NCI-H510A treated with DMSO at 0.1 percent for 48 hours (cell line): ENCODE results near the gene MCF2L.
"Not testable (repeated sequence)": the region's sequence is repeated elsewhere in the genome, so short reads cannot be mapped to it uniquely, and the experiment has no call there.

Source experiments
- DNase-seq: peaks from one replicate; lab custom pipeline; 2025; lab: John Stamatoyannopoulos, UW

Gene MCF2L, protein sequence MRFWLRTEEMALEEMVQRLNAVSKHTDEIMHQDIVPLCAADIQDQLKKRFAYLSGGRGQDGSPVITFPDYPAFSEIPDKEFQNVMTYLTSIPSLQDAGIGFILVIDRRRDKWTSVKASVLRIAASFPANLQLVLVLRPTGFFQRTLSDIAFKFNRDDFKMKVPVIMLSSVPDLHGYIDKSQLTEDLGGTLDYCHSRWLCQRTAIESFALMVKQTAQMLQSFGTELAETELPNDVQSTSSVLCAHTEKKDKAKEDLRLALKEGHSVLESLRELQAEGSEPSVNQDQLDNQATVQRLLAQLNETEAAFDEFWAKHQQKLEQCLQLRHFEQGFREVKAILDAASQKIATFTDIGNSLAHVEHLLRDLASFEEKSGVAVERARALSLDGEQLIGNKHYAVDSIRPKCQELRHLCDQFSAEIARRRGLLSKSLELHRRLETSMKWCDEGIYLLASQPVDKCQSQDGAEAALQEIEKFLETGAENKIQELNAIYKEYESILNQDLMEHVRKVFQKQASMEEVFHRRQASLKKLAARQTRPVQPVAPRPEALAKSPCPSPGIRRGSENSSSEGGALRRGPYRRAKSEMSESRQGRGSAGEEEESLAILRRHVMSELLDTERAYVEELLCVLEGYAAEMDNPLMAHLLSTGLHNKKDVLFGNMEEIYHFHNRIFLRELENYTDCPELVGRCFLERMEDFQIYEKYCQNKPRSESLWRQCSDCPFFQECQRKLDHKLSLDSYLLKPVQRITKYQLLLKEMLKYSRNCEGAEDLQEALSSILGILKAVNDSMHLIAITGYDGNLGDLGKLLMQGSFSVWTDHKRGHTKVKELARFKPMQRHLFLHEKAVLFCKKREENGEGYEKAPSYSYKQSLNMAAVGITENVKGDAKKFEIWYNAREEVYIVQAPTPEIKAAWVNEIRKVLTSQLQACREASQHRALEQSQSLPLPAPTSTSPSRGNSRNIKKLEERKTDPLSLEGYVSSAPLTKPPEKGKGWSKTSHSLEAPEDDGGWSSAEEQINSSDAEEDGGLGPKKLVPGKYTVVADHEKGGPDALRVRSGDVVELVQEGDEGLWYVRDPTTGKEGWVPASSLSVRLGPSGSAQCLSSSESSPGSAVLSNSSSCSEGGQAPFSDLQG

DNA sequence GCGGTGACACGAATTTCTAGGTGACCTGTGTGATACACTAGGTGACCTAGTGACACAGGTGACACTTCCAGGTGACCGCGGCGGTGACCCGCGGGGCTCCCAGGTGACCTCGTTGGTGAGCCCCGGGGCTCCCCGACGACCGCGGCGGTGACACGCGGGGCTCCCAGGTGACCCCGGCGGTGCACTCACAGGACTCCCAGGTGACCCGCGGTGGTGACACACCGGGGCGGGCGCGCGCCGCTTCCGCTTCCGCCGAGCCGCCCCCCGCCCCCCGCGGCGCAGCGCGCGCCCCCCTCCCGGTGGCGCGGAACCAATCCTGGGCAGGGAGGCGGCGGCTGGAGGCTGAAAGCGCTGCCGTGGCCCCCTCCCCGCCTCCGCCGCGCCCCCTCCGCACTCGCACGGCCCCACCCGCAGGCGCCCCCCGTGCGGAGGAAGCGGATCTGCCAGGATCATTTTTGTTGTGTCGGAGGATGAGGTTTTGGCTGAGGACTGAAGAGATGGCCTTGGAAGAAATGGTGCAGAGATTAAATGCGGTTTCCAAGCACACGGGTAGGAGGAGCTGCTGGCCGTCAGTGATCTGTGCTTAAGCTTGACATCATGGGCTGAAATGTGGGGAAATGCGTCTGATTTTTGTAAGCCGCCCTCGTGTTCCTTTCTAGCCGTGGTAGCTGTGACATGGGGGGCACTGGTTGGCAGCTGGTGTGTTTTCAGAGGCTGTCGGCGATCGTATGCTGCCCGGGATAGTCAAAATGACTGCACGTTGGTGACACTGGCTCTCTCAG lies at the start of gene MCF2L:
Gene MCF2L (plus strand): TSS at position 305 of the 782 bp plus-strand sequence. CDS start 166 bp downstream, at position 471.
- peak; percentile 58 for DNase-seq

DNA sequence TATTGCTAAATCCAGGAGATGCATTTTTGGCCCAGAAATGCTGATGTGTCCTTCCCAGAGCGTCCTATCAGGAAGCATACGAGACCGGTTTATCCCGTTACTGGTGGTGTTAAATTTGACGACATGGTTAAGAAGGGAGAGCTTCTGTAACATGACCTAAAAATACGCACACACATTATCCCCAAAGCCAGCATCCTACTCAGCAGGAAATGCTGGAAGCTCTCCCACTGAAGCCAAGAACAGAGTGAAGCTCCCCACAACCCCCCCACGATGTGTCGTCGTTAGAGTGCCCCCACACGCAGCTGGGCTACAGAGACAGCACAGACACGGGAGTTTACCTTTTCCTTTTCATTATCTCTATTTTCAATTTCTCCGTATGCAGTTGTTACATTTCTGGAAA lies 45.1 kb upstream of the MCF2L start:
- no peak for DNase-seq

DNA sequence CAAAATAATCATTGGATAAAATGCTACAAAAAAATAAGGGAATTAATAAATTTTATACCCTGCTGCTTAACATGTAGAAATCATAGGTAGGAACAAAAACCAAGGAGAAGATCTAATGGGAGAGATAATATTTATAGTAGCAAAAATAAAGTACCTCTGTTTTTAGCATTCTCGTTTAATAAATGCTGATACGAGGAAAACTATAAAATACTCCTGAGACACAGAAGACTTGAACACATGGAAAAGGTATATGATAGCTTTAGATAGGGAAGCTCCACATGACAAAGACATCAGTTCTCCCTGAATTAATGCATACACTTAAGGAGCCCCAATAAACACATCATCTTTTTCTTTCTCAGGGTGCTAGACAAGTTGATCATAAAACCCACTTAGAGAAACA lies 44.6 kb upstream of the MCF2L start:
- DNase-seq: no peak

DNA sequence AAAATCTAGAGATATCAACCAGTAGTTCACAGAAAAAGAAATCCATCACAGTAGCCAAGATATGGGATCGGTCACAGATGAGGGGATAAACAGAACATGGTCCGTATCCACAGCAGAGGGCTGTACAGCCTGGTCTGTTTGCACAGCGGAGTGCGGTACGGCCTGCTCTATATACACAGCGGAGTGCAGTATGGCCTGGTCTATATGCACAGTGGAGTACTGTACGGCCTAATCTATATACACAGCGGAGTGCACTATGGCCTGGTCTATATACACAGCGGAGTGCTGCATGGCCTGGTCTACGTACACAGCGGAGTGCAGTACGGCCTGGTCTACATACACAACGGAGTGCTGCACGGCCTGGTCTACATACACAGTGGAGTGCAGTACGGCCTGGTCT lies 43.0 kb upstream of the MCF2L start:
- DNase-seq: no peak

DNA sequence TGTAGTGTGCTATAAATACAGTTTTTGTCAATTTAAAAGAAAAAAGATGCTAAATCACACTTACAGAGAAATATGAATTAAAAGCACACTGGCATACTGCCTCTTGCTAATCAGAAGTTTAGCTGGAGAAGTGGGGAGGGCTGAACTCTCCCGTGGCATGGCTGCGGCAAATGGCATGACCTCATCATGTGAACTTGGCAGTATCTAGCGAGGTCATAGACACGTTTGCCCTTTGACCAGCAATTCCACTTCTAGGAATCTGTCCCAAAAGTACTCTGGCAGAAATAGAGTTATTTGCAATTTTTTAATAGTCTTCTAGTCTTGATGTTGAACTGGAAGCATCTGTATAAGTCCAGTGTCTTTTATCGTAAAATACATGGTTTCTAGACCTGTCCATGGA lies 42.0 kb upstream of the MCF2L start:
- no peak for DNase-seq

DNA sequence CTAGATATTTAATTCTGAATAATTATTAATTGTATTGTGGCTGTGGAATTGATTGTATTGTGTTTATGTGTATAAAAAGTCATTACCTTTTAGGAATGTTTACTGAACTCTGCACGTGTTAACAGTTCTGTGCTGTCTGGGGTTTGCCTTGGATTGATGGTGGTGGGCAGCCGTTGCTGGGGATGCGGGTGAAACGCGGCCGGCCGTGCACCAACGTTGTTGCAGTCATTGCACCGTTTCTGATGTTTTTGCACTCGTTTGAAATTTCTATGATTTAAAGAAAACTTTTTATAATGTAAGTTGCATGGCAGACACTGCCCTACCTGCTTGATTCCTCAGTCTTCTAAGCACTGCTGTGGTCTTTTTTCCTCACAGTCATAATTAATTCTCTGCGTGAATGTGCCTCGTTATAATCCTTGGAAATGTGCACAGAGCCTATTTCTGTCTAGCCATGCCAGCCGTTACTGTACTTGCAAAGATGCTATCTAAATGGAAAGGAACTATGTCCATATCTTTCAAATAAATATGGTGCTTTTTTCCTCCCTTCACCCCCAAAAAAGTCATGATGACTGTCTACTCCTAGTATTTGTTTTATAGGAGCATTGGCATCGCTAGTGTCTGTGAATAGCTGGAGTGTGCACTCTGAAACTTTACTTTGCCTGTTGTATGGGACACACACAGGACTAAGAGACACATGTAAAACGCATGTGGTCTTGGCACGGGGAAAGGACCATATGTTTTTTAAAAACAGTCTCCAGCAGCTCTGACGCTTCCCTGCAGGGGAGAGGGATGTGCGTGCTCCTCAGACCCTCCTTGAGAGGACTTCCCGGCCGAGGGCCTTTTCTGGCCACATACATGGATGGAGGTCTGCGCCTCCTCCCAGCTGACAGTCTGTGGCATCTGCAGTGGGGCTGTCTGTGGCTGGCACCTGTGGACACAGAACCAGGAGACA lies 40.7 kb upstream of the MCF2L start:
- no peak for DNase-seq

DNA sequence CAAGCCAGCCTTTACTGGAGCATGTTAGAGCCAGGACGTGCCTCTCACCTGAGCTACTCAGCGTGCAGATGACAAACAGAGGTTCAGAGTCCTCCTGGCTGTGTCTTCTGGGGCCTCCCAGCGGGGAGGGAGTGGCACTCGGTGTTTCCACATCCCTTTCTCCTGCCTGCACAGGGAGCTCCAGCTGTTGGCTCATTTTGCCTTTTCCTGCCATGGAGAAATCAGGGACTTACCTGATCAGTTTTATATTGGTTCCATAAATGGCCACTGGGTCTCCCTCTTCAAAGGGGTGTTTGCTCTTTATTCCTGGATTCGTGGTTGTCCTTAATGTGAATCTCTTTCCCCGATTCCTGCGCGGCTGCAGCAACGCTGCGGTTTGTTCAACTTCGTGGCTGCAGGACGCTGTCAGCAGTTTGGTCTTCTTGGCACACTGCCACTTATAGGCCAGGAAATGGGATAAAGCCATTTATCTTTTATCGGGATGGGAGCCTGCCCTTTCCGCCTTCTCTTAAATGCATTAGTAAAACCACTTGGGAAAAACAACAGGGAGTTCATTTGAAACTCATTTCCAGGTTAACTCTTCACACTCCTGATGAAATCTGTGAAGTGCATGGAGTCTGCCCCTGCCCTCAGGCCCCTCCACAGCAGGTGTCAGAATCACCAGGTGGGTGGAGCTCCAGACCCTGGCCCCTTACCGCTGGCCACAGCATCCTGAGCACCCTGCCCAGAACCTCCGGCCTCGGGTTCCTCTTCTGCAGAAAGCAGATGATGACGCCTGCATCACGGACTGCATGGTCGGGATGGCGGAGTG lies 39.8 kb upstream of the MCF2L start:
- DNase-seq: peak; percentile 85

DNA sequence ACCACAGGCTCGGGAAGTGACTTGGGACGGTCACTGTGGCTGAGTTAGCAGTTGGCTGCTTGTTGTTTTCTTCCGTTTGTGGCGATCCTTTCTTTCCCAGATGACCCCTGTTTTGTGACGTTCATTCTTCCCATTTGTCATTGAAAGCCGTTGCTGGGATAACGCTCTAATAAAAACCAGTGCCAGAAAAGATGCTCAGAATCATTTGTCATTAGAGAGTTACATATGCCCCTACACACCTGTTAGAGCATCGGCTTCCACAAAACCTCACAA lies 39.3 kb upstream of the MCF2L start:
- no peak for DNase-seq

DNA sequence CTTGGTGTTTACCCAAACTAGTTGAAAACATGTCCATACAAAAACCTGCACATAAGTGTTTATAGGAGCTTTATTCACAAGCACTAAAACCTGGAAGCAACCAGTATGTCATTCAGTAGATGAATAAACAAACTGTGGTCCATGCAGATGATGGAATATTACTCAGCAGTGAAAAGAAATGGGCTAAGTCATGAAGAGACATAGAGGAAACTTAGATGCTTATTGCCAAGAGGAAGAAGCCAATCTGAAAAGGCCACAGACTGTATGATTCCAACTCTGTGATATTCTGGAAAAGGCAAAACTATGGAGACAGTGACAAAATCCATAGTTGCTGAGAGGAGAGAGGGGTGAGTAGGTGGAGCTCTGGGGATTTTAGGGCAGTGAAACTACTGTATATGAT lies 38.8 kb upstream of the MCF2L start:
- DNase-seq: no peak

DNA sequence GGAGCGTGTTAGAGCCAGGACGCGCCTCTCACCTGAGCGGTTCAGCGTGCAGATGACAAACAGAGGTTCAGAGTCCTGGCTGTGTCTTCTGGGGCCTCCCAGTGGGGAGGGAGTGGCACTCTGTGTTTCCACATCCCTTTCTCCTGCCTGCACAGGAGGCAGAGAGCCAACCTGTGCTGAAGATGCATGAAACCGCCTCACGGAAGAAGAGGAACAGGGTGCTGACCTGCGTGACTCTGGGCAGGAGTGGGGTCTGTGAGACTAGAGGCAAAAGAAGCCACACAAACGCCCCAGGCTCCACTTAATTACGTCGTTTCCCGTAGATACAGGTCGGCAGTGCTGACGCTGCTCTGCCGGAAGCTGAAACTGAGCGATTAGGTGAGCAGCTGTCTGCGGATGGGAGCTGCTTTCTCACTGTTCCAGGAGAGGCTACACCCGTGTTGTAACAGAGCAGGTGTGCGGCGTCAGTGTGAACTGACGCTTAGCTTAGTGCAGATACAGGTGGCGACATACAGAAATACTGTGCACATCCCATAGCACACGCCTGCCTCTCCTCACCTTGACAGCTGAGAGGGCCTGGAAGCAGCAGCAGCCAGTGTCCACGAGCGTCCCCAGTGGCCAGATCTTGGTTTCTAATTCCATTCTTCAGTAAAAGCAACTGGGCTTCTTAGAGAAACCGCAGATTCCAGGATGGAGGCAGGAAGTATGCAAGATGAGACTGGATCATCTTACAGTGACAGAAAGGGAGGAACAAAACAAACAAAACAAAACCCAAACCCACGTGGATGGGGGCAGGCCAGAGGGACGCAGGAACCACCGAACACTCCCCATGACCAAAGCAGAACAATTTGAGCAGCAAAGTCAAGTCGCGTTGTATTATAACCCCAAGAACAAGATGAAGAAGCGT lies 37.7 kb upstream of the MCF2L start:
- peak; percentile 93 for DNase-seq

DNA sequence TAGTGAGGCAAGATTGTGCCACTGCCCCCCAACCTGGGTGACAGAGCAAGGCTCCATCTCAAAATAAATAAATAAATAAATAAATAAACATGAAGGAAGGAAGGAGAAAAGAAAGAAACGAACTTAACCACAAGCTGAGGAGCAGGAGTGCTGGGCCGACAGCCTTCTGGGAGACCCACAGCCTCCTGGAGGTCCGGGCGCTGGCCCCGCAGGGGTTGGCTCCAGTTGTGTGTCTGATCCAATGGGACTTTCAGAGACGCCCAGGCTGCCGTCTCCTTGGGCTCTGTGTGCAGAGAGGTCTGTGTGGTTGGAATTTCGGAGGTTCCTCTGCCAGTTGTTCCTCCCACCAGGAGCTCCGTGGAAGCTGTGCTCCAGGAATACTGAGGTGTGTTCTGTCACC lies 36.0 kb upstream of the MCF2L start:
- DNase-seq: no peak

DNA sequence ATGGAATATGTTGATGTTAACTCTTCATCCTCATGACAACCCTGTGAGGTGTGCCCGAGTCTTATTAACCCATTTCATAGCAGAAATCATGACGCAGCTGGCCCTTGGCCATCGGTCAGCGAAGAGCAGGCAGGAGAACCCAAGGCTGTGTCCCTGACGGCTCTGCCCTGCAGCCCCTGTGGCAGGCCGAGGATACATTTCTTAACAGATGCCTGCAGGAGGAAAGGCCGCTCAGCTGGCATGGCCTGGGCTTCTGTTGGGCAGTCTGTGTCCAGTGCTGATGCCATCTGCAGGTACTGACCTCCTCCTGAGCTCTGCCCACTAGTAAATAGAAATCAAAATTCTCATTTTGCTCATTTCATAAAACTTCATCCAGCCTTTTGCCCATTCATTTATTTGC lies 35.4 kb upstream of the MCF2L start:
- no peak for DNase-seq

DNA sequence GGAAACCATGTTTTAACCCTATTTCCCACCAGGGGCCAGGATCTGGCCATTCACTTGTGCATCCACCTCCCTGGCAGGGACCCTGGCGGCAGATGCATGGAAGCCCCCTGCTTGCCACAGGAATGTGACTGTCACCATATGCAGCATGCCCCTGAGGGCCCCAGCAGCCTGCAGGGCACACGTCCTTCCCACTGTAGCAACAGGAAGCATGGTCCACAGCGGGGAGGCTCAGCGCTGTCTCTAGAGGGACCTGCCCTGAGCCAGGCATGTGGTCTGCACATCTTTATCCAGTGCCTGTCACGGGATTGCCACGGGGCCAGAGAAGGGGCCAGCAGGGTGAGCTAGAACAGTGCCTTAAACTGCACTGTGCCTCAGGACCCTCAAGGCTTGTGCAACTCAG lies 34.9 kb upstream of the MCF2L start:
- DNase-seq: no peak

DNA sequence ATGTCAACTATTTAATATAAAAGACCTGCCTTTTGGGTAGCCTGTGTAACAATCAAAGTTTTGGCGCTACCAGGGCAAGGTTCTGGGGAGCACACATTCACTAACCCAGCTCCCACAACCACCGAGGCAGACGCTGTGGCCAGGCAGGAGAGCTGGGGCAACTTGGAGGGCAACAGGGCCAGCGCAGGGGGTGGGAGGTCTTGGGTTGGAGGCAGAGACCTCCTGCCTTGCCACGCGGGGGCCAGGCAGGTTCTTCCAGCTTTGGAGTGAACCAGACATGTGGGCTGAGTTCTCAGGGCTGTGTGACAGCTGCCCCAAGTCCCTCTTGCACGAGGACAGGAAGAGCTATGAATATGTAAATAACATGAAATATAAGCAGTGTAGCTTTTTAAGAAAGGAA lies 30.3 kb upstream of the MCF2L start:
- DNase-seq: no peak

DNA sequence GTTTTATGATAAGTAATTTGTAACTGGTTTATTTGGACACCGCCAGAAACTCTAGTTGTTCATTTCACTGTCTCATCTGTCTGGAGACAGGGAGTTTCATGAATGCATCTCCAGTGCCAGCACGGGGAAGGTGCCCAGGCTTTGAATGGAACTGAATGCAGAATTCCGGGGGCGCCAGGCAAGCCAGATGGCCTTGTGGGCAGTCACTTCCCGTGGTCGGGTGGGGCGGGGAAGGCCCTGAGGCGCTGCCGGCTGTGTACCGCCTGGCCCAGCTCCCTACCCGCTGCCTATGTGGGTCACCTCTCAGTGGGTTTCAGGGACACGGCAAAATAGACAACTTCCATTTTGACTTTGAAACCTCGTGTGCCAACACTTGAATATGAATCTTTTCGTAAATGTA lies 28.8 kb upstream of the MCF2L start:
- DNase-seq: peak; percentile 9

DNA sequence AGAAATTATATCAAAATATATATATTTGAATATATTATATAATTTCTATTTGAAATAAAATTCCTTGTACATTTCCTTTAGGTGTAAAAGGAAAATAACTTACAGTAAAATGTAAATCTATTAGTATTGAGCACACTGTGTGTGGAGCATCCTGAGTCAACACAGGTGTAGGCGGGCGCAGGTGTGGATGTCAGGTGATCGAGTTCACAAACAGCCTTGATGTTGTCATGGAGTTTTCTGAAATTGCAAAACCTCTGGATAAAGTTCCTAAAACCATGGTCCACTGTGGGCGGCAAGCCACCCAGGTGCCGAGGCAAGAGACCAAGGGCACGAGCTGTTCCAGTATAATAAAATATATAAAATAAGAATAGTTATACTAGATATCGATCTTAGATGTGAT lies 27.7 kb upstream of the MCF2L start:
- DNase-seq: peak; percentile 7

DNA sequence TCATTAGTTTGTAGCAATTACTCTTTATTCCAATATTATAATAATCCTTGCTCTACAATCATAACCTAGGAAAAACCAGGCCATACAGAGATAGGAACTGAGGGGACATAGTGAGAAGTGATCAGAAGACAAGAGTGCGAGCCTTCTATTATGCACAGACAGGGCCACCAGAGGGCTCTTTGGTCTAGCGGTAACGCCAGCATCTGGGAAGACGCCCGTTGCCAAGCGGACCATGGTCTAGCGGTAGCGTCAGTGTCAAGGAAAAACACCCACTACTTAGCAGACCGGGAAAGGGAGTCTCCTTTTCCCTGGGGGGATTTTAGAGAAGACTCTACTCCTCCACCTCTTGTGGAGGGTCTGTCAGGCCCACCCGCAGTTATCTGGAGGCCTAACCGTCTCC lies 27.2 kb upstream of the MCF2L start:
- DNase-seq: not testable (repeated sequence)

DNA sequence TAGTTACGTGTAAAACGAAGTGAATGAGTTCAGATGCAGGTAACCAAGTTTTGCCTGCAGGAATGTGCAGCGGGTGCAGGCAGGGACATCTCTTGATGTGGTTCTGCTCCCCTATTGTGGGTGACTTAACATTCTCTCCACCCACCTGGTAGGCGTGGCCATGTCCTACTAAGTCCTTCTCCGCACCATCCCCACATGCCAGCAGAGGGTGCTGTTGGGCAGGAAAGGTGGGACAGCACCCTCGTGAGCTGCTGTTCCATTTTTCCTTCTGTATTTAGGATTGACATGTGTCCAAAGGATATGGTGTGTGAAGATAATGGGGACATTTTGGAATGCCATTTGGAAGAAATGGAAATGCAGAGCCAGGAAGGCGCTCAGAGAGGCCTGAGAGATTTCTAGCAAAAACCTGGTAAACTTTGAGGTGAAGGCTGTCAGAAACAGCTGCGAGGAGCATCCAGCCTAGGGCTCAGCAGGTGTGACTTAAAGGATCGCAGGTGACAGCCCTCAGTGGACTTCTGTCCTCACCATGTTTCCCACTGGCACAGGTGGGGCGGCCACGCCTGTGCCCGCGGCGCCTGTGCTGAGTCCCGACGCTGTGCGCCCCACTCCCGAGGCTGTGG lies 26.2 kb upstream of the MCF2L start:
- peak; percentile 98 for DNase-seq
